ENCODE results near the gene CBR1. TPM values are rescaled to one million over a fixed set of nuclear protein-coding genes. Genes with fewer than 3 reads are reported as not detected.

CBR1 gene
- polyA plus RNA-seq, 3 donors: 36.9 to 114 (median 100) TPM

DNA sequence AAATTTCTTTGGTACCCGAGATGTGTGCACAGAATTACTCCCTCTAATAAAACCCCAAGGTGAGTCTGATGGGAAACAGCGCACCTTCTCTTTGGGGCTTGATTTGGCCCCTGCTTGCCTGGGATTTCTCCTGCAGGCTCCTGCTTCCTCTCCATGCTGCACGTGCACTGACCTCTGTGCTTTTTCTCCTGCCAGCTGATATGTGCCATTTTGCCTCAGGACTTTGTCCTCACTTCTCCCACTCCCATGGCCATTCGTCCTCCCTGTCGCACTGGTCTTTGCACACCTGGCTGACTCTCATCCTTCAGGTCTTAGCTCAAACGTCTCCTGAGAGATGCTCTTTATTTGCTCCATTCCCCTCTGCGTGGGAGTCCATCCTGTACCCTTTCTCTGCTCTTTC, 1.2 kb downstream of the CBR1 start:
- Mint-ChIP-seq H3K36me3 (peaks cover 30 to 39% of the 10 kb centered on the region in 2 donors), H3K9me3 (peaks cover 5 to 22% (median 12%) of the 10 kb centered on the region in 7 donors), H3K4me1 (peaks cover 39% of the 10 kb centered on the region), H3K27ac (peak overlapping the region in 1 of 7 donors; percentile 5), H3K4me3 (peak overlapping the region; percentile 1 to 71), H3K27me3 (ENCODE audit: low read depth in 3 of 3) (peaks cover 0 to 4% (median 3%) of the 10 kb centered on the region in 3 donors)
- intact Hi-C loops (cut with micrococcal nuclease): loop anchor here in 1 of 2 donors (5.0 kb wide), 1 partner anchor 251 kb away; the partner anchor contains the start of gene MORC3
- Histone ChIP-seq H3K79me2 (ENCODE audit: insufficient read depth, low read length) (peaks cover 14% of the 10 kb centered on the region), H3K9ac (ENCODE audit: insufficient read depth, low read length, poor library complexity, severe bottlenecking) (no peak overlapping the region), H3K9me3 (replicated peaks in 1 of 2; ENCODE audit: control insufficient read depth in 1 of 2, insufficient read depth in 1 of 2, low read length in 2 of 2) (peaks cover 10 to 13% of the 10 kb centered on the region in 2 donors), H3K27me3 (ENCODE audit: control insufficient read depth in 2 of 2, insufficient read depth in 2 of 2, low read length in 2 of 2) (no peaks in the 10 kb centered on the region), H4K20me1 (ENCODE audit: insufficient read depth, low read length) (peaks cover 3% of the 10 kb centered on the region), H3K27ac (ENCODE audit: low read depth in 1 of 2, low read length in 2 of 2) (no peak overlapping the region), H3K4me2 (replicated peaks; ENCODE audit: extremely low read depth, low read length, poor library complexity, severe bottlenecking) (peak overlapping the region; percentile 76), H3K36me3 (replicated peaks in 1 of 2; ENCODE audit: control insufficient read depth in 1 of 2, insufficient read depth in 2 of 2, low read length in 2 of 2) (peaks cover 16 to 37% of the 10 kb centered on the region in 2 donors), H3K4me1 (ENCODE audit: control insufficient read depth in 1 of 2, insufficient read depth in 2 of 2, low read length in 2 of 2) (peaks cover 19 to 30% of the 10 kb centered on the region in 2 donors), H3K4me3 (replicated peaks in 1 of 3; ENCODE audit: low read depth in 2 of 3, low read length in 3 of 3) (peak overlapping the region in 1 of 3 experiments; percentile 87), H2AFZ (ENCODE audit: insufficient read depth, low read depth, low read length, poor library complexity, severe bottlenecking) (no peak overlapping the region)
- 82% methylated on average over 4 of the region's 7 CpGs for WGBS (ENCODE audit: insufficient coverage)
- TF ChIP-seq, protein P1, sequence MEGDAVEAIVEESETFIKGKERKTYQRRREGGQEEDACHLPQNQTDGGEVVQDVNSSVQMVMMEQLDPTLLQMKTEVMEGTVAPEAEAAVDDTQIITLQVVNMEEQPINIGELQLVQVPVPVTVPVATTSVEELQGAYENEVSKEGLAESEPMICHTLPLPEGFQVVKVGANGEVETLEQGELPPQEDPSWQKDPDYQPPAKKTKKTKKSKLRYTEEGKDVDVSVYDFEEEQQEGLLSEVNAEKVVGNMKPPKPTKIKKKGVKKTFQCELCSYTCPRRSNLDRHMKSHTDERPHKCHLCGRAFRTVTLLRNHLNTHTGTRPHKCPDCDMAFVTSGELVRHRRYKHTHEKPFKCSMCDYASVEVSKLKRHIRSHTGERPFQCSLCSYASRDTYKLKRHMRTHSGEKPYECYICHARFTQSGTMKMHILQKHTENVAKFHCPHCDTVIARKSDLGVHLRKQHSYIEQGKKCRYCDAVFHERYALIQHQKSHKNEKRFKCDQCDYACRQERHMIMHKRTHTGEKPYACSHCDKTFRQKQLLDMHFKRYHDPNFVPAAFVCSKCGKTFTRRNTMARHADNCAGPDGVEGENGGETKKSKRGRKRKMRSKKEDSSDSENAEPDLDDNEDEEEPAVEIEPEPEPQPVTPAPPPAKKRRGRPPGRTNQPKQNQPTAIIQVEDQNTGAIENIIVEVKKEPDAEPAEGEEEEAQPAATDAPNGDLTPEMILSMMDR (IDR thresholded peaks at IDR 0.05): no peak
- no peak for DNase-seq

DNA sequence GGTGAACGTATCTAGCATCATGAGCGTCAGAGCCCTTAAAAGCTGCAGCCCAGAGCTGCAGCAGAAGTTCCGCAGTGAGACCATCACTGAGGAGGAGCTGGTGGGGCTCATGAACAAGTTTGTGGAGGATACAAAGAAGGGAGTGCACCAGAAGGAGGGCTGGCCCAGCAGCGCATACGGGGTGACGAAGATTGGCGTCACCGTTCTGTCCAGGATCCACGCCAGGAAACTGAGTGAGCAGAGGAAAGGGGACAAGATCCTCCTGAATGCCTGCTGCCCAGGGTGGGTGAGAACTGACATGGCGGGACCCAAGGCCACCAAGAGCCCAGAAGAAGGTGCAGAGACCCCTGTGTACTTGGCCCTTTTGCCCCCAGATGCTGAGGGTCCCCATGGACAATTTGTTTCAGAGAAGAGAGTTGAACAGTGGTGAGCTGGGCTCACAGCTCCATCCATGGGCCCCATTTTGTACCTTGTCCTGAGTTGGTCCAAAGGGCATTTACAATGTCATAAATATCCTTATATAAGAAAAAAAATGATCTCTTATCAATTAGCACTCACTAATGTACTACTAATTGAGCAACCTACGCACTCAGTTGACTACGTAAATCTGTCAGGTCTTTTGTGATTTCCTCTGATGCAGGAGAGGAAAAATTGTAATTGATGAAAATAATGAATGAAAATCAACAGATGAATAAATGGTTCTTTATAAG, 2.8 kb downstream of the CBR1 start:
- H3K79me2 ChIP-seq (ENCODE audit: insufficient read depth, low read length): peaks cover 14% of the 10 kb centered on the region
- peaks cover 10 to 13% of the 10 kb centered on the region in 2 donors for H3K9me3 ChIP-seq (replicated peaks in 1 of 2; ENCODE audit: control insufficient read depth in 1 of 2, insufficient read depth in 1 of 2, low read length in 2 of 2)
- Mint-ChIP-seq H3K27ac (no peak overlapping the region), H3K27me3 (ENCODE audit: low read depth in 3 of 3) (peaks cover 0 to 3% (median 2%) of the 10 kb centered on the region in 3 donors), H3K36me3 (peaks cover 30 to 39% of the 10 kb centered on the region in 2 donors), H3K9me3 (peaks cover 5 to 18% (median 12%) of the 10 kb centered on the region in 7 donors), H3K4me3 (no peak overlapping the region), H3K4me1 (peaks cover 49% of the 10 kb centered on the region)
- no peak overlapping the region for H3K9ac ChIP-seq (ENCODE audit: insufficient read depth, low read length, poor library complexity, severe bottlenecking)
- H3K36me3 ChIP-seq (replicated peaks in 1 of 2; ENCODE audit: control insufficient read depth in 1 of 2, insufficient read depth in 2 of 2, low read length in 2 of 2): peaks cover 16 to 37% of the 10 kb centered on the region in 2 donors
- no peak overlapping the region for H3K4me2 ChIP-seq (replicated peaks; ENCODE audit: extremely low read depth, low read length, poor library complexity, severe bottlenecking)
- WGBS (ENCODE audit: insufficient coverage): 99% methylated on average over 10 of the region's 12 CpGs
- intact Hi-C loops (cut with micrococcal nuclease): loop anchor here in 1 of 2 donors (5.0 kb wide), 1 partner anchor 250 kb away; the partner anchor contains the start of gene MORC3
- no peak overlapping the region for H3K27ac ChIP-seq (ENCODE audit: low read depth in 1 of 2, low read length in 2 of 2)
- no peak overlapping the region for H3K4me3 ChIP-seq (replicated peaks in 1 of 3; ENCODE audit: low read depth in 2 of 3, low read length in 3 of 3)
- H3K27me3 ChIP-seq (ENCODE audit: control insufficient read depth in 2 of 2, insufficient read depth in 2 of 2, low read length in 2 of 2): no peaks in the 10 kb centered on the region
- H2AFZ ChIP-seq (ENCODE audit: insufficient read depth, low read depth, low read length, poor library complexity, severe bottlenecking): no peak overlapping the region
- TF ChIP-seq, protein P1 (IDR thresholded peaks at IDR 0.05): no peak
- H4K20me1 ChIP-seq (ENCODE audit: insufficient read depth, low read length): peaks cover 3% of the 10 kb centered on the region
- no peak for DNase-seq
- peaks cover 28 to 39% of the 10 kb centered on the region in 2 donors for H3K4me1 ChIP-seq (ENCODE audit: control insufficient read depth in 1 of 2, insufficient read depth in 2 of 2, low read length in 2 of 2)
